HG02623 (cell line): ENCODE data around the gene ALDH3A2.
"Not testable (repeated sequence)": the region's sequence is repeated elsewhere in the genome, so short reads cannot be mapped to it uniquely, and the experiment has no call there.

Experiments
- ATAC-seq: cut with Tn5 transposase; IDR thresholded peaks from one replicate; pipeline ENCODE4 v1.9.1; 2021; ENCODE audit warnings: moderate library complexity; ENCODE audit not compliant: unreplicated experiment

The ALDH3A2 gene

DNA sequence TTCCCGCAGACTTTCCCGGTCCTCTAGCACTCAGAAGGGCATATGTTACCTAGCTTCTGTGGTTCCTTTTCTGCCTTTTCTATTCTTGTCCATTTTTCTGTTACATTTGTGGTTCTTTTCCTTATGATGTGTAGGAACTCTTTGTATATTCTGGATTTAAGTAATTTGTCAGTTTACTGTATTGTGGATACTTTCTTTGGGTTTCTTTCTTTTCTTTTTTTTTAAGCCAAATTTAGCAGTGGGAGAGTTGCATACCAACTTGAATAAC lies 657 bp downstream of the ALDH3A2 start:
- ATAC-seq, result no peak

- no peak for ATAC-seq
Measured at GRCh38 chr17:19650826-19651225, 2.3 kb downstream of the ALDH3A2 start.

DNA sequence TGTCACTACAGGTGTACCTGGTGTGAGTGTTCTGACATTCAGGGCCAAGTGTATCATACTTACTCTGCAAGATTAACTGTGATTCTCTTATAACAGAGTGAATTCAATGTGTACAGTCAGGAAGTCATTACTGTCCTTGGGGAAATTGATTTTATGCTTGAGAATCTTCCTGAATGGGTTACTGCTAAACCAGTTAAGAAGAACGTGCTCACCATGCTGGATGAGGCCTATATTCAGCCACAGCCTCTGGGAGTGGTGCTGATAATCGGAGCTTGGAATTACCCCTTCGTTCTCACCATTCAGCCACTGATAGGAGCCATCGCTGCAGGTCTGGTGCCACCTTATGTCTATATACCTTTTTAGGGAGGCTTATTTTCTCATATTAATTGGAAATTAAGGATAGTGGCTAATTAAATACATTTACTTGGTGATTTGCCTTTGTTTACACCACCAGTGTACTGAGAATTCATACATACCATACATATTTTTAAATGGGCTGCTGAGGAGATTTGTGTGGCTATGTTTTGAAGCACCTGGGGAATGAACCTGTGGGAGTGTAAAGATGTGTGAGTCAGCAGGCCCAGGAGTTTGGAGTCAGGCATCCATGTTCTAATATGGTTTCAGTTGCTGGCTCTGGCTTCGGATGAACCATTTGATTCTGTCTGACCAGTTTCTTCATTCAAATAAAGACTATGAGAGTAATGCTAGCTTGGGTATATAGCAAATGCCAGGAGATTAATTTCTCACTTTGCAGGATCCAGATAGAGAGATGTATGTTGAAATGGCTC lies 3.1 kb downstream of the ALDH3A2 start:
- ATAC-seq, result no peak

DNA sequence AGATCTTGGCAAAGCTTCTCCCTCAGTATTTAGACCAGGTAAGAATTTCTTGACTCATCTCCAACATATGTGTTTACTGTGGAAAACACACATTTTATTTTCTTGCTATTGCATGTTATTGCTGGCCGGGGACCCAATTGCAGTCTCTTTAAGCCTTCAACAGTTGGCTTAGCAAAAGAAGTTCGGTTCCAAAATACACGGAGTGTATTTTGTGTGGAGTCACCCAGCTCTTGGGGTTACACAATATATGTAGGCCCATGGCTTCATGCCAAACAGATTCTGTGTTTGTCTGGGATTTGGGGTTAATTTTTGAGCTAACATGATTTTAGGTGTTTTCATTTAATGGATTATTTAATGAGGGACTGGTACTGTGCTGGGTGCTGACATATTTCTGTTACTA lies 4.0 kb downstream of the ALDH3A2 start:
- no peak for ATAC-seq

DNA sequence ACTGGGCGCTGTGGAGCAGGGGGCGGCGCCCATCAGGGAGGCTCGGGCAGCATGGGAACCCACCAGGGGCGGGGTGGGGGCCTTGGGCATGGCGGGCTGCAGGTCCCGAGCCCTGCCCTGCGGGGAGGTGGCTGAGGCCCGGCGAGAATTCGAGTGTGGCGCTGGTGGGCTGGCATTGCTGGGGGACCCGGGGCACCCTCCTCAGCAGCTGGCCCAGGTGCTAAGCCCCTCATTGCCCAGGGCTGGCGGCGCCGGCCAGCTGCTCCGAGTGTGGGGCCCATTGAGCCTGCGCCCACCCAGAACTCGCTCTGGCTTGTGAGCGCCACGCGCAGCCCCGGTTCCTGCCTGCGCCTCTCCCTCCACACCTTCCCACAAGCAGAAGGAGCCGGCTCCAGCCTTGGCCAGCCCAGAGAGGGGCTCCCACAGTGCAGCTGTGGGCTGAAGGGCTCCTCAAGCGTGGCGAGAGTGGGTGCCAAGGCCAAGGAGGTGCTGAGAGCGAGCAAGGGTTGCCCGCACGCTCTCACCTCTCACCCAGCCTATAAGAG lies 5.9 kb downstream of the ALDH3A2 start:
- ATAC-seq, result no peak

DNA sequence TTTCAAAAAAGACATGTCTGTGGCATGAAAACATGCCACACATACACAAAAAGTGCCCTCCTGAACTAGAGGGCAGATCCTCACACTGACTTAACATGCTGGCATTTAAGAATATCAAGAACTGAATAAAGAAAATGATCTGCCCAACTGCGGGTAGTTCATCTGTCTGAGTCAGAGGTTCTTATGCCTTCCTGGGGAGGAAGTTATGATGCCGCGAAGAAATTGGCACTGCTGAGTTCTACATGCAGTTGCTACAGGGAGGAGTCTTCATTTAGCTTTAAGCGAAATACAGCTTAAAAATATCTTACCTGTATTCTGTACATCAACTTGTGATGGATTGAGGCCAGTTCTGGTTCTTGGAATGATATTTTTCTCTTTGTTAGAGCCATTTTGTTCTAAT lies 6.3 kb downstream of the ALDH3A2 start:
- no peak for ATAC-seq

DNA sequence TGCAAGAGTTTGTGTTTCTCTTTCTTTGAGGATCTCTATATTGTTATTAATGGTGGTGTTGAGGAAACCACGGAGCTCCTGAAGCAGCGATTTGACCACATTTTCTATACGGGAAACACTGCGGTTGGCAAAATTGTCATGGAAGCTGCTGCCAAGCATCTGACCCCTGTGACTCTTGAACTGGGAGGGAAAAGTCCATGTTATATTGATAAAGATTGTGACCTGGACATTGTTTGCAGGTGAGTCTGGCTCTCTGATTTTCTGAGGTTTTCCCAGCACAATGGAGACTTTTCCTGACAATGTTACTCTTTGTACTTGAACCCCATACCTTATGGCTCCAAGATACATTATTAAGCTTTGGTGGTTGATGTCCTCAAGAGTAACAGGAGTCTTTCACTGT lies 7.8 kb downstream of the ALDH3A2 start:
- ATAC-seq, result no peak

DNA sequence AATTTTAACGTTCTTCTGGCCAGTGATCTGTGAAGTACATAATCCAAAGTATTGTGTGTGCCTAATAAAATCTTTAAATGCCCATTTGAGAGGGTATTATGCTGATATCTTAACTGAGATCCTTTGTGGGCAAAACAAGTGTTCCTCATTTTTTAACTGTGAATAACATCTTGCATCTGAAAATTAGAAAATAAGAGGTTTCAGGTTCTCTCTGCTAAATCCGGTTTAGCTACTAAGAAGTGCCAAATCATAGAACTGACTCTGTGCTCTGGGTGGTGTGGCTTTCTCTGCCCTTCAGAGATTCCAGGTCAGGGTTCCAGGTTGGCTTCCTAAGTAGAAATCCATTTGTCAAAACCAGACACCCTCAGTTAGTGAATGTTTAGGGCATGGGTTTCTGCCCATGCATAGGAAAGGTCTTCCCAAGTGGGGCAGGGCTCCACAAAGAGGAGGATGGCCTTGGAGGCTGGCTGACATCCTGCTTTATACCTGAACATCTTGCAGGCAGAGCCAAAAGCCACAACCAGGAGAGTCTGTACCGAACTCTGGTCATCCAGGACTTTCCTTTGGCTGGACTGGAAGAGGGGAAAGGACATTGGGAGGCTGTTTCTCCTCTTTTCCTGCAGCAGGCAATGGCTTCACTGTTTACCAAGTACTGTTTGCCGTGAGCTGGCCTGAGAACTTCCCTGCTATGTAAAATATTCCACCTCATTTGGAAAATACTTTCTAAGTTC lies 8.5 kb downstream of the ALDH3A2 start:
- ATAC-seq, result no peak

GRCh38 chr17:19659366-19660177 lies 11.0 kb downstream of the ALDH3A2 start:
- no peak for ATAC-seq

DNA sequence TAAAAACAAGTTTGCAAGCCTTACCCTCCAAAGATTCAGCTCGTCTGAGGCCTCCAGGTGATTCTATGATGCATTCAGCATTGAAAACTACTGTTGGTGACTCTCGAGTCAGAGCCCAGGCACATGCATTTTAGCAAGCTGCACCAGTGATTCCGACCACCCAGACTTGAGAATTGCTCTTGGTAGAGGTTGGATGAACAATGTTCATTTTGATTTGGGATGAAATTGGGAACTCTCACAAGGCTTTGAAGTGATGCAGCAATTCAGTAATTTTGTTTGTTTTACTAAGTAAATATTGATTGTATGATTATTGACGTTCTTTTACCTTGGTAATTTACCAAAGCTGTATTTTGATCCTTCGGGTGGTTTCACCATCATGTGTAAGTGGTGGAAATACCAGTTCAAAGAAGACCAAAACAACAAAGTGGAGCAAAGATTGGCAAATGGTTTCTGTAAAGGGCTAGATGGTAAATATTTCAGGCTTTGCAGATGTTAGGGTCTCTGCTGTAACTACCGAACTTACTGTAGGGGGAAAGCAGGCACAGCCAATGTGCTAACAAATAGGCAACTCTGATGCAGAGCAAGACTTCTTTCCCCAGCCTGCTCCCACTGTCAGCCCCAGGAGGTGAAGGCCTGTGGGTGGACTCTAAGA lies 11.8 kb downstream of the ALDH3A2 start:
- no peak for ATAC-seq

DNA sequence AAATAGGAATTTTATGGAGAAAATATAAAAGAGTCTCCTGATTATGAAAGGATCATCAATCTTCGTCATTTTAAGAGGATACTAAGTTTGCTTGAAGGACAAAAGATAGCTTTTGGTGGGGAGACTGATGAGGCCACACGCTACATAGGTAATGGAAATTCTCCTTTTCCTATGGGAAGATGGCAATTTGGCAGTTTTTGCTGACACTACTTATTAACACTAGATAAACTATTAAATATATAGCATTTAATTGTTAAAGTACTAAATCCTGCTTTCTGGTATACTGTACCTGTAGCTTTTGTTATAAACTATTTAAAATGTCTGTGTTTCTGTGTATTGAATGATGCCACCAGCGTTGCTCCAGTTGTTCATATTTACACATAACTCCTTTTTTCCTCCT lies 12.6 kb downstream of the ALDH3A2 start:
- no peak for ATAC-seq

DNA sequence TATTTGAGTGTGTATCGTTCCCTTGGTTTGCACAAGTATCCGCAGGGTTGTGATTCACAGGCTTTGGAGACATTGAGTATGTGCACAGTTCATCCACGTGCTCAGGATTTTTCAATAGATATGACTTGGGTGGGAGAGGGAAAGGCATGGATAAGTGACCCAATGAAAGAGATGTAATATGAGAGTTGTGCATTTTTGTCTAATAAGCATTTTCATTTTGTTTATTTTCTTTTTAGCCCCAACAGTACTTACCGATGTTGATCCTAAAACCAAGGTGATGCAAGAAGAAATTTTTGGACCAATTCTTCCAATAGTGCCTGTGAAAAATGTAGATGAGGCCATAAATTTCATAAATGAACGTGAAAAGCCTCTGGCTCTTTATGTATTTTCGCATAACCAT lies 14.5 kb downstream of the ALDH3A2 start:
- no peak for ATAC-seq

DNA sequence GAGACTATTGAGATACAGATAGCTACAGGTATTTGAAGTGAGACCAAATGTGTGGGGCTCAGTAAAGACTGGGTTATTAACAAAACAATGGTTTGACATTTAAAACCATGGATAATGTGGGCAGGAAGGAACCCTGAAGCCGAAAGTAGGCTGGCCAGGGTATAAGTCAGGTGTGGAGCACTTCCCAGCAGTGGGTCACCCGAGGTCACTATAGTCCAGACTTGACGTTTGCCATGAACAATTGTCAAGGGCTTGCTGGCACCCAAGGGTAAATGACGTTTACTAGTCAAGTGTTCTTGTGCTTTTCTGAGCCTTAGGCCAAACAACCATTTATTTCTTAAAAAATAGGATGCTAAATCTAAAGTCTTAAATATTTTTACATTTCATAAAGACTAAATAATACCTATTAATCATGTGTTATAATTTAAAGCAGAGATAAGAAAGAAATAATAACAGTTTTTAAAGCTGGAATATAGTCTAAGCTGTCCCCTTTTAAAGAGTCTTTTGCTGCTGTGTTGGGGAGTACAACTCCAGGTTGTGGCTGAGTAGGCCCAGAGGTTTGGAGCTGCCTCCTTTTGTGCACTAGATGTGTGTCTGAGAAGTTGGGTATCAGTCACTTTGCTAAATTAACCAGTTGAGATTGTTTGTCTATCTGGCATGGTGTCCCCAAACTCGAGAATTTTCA lies 15.7 kb downstream of the ALDH3A2 start:
- no peak for ATAC-seq

- ATAC-seq, result no peak
Measured at GRCh38 chr17:19664821-19665181, 16.2 kb downstream of the ALDH3A2 start.

GRCh38 chr17:19669680-19670079 lies 21.1 kb downstream of the ALDH3A2 start:
- not testable (repeated sequence) for ATAC-seq

DNA sequence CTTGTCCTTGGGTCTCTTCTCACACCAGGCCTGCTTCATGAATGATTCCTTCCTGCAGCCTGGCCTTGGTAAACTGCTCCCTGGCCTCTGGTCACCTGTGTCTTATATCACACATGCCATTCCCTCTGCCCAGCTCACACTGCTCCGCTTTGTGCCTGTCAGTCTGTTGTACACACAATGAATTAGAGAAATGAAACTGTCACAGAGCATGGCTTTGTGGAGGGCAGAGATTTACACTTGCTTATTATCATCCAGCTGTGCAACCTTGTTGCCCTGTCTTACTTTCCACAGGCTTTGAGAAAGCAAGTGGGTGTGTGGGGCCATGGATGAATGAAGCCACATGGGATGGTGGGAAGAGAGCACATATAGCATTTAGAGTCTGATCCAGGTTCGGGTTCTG lies 22.4 kb downstream of the ALDH3A2 start:
- no peak for ATAC-seq

GRCh38 chr17:19671433-19671832 lies 22.9 kb downstream of the ALDH3A2 start:
- ATAC-seq, result no peak

- no peak for ATAC-seq
Measured at GRCh38 chr17:19672009-19672750, 23.6 kb downstream of the ALDH3A2 start.

GRCh38 chr17:19673623-19674022 lies 25.1 kb downstream of the ALDH3A2 start:
- no peak for ATAC-seq

GRCh38 chr17:19676896-19677295 lies 28.3 kb downstream of the ALDH3A2 start:
- no peak for ATAC-seq
